ENCODE results near the gene NOL3. TPM values are rescaled to one million over a fixed set of nuclear protein-coding genes. Genes with fewer than 3 reads are reported as not detected.
A peak's percentile ranks its signal among the peaks of the same experiment; 100 is the strongest.

The NOL3 gene
- total and polyA plus RNA-seq, 9 of the 15 experiments (the other 6 are each of a cell fraction or from before 2014, with no cell fraction given): 0.45 to 14.0 (median 5.4) TPM

DNA sequence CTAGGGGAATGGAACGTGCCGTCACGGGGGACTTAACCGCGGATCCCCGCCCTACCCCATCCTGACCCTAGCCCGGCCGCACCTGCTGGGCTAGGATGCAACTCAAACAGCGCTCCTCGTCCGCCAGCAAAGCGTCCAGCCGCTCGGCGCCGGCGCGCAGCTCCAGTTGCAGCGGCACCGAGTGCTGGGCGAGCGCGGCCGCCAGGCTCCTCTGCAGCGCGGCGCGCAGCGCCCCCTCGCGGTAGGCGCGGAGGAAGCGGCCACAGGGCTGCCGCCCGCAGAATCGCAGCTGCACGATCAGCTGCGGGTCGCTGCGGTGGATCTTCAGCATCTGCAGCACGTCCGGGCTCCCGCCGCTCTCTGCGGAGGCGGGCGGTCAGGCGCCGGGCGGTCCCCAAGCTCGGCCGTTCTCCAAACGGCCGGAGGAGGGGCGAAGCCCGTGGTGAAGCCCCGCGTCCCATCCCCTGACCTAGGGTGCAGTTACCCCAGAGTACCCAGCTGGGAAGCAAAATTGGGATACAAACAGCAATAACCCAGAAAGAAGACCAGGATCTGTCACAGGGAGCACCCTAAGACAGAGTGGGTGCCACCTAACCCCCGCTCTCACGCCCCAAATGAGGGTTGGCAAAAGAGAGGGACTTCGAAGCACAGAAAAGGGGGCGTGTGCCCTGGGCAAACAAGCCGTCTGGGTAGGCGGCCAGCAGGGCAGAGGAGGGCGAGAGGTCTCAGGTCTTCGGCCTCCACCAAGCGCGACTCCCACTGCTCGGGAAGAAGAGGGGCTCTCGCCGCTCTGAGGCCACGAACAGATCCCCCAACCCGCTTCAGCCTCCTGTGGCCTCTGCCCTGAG is 14.8 kb upstream of the NOL3 start (continued):
- TF ChIP-seq, protein P1, sequence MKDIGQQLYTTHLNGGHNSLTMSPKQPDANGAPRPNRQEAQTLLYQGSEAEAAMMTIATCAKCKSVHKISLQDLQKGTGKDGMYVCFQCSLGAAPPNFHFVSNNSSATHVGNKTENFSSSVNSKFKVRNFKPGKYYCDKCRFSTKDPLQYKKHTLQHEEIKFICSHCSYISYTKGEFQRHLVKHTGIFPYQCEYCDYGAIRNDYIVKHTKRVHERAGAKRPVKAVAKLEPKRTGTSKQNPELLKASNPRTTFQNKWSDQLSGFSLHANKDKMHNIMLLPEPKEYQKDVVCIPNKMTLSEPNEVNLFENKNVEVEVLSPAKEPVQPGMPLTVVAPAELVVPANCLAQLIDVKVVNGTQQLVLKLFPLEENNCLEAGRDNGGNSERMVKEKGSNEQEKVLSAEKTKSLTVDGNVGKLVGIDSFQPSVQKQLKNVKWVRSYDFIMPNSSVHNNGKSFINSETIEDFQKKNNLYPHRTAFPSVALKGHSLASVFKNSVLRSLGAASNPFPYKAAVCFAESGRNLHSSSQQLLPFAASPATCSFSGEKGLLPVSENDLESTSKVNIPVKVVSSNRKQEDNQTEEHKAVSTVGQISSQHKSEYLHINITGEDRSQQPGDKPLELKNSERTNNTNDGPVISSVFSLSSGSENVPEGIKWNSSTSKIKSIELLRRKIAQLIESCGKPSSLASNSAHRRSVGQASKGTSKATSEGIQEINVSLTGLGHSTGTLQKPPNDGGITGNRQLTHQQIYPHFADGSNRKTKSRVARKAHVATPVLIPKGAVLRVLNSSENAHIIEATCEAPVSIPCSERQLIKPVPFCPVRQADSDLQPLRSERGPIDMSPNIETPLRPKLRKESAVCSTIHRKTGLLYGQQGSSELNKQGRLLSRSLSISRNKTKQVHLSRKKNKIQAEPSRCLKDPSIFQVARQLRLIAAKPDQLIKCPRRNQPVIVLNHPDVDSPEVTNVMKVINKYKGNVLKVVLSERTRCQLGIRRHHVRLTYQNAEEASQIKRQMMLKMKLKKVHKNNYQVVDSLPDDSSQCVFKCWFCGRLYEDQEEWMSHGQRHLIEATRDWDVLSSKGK (CRISPR knock-in tag; IDR thresholded peaks at IDR 0.05): no peak
- TF ChIP-seq FOS (IDR thresholded peaks at IDR 0.05; ENCODE audit: extremely low read depth, insufficient read length): no peak
- TF ChIP-seq DACH1 (IDR thresholded peaks at IDR 0.05; ENCODE audit: partially characterized antibody): peak; percentile 65
- TF ChIP-seq DMBX1 (CRISPR knock-in tag; IDR thresholded peaks at IDR 0.05; ENCODE audit: borderline replicate concordance): no peak
- no peak for TF ChIP-seq CBX1 (IDR thresholded peaks at IDR 0.05; ENCODE audit: low read depth)
- no peak for TF ChIP-seq HES1 (IDR thresholded peaks at IDR 0.05; ENCODE audit: low read depth)
- TF ChIP-seq, protein P2, sequence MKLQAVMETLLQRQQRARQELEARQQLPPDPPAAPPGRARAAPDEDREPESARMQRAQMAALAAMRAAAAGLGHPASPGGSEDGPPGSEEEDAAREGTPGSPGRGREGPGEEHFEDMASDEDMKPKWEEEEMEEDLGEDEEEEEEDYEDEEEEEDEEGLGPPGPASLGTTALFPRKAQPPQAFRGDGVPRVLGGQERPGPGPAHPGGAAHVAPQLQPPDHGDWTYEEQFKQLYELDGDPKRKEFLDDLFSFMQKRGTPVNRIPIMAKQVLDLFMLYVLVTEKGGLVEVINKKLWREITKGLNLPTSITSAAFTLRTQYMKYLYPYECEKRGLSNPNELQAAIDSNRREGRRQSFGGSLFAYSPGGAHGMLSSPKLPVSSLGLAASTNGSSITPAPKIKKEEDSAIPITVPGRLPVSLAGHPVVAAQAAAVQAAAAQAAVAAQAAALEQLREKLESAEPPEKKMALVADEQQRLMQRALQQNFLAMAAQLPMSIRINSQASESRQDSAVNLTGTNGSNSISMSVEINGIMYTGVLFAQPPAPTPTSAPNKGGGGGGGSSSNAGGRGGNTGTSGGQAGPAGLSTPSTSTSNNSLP (IDR thresholded peaks at IDR 0.05; ENCODE audit: borderline replicate concordance, low read depth, low read length): no peak
- TF ChIP-seq MEF2D (tag; conservative IDR thresholded peaks at IDR 0.05; ENCODE audit: low read depth): no peak
- peak; percentile 57; the same call in 1 of the 2 replicates for TF ChIP-seq SMAD4 (CRISPR knock-in tag; conservative IDR thresholded peaks at IDR 0.05)
- peak; percentile 81 for TF ChIP-seq HMGN3 (IDR thresholded peaks at IDR 0.05; ENCODE audit: borderline replicate concordance, extremely low read depth, insufficient read length, low read depth, low read length)
- no peak for TF ChIP-seq ZNF318 (IDR thresholded peaks at IDR 0.05; ENCODE audit: borderline replicate concordance in 1 of 2, low read depth in 1 of 2)
